NCI-H1930 (cell line): Measurements from ENCODE around the gene TBCE.
A peak's percentile ranks its signal among the peaks of the same experiment; 100 is the strongest.

Experiments used
- DNase-seq, 2 experiments: peaks; one replicate each; lab custom pipeline; 2025; lab: John Stamatoyannopoulos, UW

TBCE gene

DNA sequence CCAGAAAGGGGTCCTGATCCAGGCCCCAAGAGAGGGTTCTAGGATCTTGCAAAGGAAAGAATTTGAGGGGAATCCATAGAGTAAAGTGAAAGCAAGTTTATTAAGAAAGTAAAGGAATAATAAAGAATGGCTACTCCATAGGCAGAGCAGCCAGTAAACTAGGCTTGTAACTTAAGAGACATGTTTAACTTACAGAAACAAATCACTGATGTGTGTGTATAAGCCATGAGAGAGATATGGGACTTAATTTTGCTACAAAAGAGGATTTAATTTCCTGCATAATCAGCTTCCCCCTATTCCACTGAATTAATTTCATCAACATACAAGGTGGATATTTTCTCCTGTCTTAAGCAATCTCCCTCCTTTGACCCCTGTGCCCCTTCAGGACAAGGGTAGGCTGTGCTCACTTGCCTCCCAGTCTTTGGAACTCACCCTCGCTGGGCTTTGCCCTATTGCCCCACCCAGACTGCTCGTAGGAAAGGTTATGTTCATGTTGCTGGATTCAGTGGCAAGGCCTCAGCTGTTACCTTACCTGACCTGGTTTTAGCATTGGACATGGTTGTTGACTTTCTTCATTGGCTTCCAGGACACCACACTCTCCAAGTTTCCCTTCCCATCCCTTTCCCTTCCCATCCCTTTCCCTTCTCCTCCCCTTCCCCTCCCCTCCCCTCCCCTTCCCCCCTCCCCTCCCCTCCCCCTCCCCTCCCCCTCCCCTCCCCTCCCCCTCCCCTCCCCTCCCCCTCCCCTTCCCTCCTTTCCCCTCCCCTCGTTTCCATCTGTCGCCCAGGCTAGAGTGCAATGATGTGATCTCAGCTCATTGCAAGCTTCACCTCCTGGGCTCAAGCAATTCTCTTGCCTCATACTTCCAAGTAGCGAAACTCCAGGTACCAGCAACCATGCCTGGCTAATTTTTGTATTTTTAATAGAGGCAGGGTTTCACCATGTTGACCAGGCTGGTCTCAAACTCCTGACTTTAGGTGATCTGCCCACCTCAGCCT lies 44.6 kb downstream of the TBCE start:
- DNase-seq, result no peak

DNA sequence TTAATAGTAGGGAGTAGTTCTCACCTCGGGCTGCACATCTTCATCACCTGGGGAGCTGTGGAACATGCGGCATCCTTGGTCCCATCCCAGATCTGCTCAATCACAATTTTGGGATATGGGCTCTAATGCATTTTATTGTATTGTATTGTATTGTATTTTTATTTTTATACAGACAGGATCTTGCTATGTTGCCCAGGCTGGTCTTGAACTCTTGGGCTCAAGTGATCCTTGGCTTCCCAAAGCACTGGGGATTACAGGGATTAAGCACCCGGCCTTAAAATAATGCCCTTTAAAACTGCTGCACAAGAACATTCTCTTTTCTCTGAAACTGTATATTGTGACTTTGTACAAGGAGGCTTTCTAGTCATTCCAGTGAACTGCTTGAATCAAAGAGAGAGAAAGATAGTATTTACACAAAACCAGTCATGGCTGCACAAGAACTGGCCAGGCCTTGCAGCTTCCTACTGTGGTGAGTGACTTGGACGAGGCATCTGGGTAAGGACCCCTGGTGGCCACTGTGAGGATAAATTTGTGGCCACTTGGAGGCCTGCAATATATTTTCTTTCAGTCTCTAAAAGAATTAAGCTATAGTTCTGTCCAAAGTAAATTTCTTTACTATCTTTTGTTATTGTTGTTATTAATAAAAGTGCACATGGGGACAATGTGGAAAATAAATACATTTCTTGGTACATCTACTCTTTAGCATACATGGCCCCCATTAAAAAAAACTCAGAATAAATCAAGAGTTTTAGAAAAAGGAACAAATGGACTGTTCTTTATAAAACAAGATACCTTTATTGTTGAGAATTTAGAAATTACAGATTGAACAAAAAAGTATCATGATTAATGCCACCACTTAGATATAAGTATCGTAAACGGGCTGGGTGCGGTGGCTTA lies 48.0 kb downstream of the TBCE start:
- DNase-seq, result peak in 1 of 2 experiments; percentile 10

DNA sequence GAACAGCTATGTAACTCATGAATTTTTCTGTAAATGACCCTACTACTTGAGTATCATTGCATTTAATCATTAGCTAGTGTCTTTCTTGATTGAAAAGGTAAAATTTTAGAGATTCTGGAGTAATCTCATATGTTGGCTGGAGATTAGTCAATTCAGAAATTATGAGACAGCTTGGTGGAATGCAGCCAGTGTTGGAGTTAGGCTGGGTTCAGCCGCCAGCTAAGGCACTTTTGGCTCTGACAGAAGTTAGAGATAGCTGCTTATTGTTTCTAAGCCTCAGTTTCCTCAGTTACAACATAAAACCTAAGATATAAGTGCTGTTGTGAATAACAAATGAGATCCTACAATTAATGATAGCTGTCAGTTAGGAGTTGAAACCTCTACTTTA lies 49.4 kb downstream of the TBCE start:
- DNase-seq, result no peak

DNA sequence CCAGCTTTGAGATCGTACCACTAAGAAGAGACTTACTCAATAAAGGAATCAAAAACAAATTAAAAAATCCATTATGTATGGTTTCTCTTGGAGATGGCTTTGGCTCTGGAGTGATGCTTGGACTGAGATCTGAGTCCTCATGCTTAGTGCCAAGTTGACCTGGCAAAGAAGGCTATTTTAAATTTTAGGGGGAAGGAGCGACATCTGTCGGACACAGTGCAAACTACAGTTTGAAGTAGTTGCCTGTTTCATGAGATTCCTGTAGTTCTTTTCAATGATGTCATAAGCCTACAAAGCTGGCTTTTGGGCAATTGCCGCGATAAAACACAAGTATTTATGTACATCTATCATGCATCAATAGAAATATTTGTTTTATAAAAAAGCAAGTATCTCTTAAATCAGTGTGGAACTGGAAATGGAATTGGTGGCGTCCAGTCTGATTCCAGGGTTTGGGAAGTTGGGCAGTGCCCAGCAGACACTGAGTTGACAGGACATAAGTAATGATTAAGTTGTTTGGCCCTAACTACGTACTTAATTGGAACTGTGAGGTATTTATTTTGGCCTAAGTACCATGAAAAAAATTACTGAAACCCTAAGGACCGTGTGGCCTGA lies 50.0 kb downstream of the TBCE start:
- DNase-seq, result peak in 1 of 2 experiments; percentile 41

DNA sequence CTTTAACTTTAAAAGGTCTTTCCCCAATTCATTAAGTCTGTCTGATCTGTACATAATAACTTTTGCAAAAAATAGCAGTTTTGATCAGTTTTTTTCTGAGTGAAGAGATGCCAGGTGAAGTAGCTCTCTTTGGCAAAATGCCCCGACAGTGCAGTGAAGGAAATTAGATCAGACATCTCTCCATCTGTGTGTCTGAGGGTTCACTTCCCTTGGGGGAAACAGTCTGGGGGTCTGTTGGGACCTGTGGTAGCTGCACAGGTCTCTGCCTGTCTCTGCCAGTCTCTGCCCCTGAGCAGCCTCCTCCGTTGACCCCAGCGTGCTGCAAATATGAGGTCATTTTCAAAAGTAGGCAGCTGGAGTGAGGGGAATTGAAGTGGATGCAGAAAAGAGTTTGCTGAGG lies 54.5 kb downstream of the TBCE start:
- no peak for DNase-seq

DNA sequence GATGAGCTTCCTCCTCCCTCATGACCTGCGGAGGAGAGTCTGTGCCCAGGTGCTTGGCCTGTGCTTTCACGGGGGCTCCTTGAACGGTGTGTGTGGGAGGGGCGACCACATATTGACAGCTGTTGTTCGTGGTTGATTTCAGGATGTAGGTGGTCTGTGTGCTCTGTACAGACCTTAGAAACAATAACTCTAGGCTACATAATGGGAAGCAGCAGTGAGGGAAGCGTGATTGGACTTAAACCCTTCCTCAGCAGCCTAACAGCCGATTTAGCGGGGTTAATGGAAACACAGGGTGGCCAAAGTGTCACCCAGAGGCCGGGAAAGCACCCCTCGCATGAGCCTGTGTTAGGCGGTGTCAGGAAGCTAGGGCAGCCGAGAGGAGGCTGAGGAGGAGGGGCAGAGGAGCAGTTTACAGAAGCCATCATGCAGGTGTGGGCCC lies 56.0 kb downstream of the TBCE start:
- no peak for DNase-seq

DNA sequence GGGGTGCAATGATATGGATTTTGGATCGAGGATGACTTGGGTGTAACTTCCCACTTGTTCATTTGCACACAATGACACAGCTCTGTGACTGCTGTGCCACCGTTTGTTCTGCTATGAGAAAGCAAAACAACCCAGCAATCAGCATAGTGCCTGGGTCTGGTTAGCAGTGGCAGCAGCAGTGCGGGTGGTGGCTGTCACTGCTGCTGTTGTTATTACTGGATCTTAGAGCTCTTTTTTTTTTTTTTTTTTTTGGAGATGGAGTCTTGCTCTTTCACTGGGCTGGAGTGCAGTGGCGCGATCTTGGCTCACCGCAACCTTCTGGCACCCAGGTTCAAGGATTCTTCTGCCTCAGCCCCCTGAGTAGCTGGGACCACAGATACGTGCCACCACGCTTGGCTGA lies 56.9 kb downstream of the TBCE start:
- no peak for DNase-seq

DNA sequence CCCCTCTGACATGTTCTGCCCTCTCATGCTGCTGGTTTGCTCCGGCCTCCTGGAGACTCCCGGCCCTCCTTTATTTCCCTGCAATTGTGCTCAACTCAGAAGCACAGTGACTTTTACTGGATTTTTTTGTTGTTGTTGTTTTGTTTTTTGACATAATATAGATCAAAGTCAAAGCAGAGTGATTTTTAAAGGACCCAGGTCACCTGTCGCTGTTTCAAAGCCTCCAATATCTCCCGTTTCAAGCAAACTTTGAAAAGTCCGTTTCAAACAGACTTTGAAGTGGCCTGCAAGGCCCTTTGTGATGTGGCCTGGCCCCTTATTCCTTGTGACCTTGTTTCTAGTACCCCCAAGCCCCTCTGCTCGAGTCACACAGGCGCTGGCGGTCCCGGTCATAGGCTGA lies 58.1 kb downstream of the TBCE start:
- no peak for DNase-seq

DNA sequence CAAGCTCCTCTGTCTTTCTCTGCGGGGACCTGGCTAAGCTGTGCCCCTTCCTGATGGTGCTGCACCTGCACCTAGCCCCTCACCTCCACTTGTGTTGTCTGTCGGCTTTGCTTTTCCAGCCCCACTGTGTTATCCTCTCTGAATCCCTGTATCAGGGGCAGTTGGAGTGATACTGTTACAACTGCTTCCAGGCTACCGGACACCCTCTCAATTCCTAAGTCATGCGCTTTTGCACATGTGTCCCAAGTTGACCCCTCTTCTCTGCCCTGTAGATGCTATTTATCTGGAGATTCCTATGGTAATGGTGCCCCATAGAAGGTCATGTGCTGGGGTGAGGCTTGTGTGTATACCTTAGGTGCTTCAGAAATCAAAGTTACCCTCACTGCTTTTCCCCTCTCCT lies 58.9 kb downstream of the TBCE start:
- DNase-seq, result no peak

DNA sequence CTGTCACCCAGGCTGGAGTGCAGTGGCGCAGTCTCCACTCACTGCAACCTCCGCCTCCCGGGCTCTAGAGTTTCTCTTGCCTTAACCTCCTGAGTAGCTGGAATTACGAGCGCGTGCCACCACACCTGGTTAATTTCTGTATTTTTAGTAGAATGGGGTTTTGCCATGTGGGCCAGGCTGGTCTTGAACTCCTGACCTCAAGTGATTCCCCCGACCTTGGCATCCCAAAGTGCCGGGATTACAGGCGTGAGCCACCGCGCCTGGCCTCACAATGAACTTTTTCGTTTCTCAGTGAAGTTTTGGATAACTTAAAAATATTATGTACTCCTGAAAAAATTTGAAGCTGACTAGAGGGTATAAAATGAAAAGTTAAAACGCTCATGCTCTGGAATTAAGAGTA lies 59.5 kb downstream of the TBCE start:
- DNase-seq, result no peak

DNA sequence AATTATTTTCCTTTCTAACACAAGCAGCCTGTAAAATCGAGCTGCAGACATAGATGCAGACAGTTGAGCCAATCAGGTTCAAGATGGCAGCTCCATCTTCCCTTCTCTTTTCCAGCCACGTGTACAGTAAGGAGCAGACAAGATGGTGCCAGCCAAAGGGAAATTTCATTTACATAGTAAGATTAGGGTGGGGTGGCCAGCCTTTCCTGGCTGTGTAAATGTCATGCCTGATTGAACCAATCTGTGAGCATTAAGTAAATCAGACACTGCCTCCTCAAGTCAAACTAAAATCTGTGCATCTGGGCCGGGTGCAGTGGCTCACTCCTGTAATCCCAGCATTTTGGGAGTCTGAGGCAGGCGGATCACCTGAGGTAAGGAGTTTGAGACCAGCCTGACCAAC lies 60.2 kb downstream of the TBCE start:
- no peak for DNase-seq

DNA sequence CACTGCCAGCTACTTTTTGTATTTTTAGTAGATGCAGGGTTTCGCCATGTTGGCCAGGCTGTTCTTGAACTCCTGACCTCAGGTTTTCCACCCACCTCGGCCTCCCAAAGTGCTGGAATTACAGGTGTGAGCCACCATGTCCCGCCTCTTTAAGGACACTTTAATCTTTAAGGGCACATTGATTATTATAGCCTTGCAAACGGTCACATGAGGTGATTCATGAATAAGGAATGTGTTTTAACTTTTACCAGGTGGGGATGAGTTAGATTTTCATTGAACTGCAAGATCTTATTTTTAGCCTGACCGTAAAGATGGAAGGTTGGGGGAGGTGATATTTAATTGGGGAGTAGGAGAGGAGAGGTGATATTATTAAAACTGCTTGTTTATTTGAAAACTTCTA lies 61.9 kb downstream of the TBCE start:
- DNase-seq, result no peak

DNA sequence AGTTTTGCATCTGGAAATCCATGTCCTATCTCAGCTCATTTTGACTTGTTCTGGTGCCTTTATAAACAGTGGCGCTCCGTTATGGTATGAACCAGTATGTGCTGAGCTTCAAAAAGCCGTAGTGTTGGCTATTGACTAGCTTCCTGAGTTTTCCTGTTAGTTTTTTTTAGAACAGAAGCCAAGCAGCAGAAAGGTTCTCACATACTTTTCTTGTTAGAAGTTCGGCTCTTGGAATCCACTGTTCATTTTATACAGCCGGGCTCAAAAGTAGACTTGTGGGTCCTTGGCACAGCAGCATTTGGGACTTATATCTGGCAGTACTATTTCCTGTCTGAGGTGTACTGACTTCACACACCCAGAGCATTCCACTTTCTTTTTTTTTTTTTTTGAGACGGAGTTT lies 63.8 kb downstream of the TBCE start:
- DNase-seq, result no peak

DNA sequence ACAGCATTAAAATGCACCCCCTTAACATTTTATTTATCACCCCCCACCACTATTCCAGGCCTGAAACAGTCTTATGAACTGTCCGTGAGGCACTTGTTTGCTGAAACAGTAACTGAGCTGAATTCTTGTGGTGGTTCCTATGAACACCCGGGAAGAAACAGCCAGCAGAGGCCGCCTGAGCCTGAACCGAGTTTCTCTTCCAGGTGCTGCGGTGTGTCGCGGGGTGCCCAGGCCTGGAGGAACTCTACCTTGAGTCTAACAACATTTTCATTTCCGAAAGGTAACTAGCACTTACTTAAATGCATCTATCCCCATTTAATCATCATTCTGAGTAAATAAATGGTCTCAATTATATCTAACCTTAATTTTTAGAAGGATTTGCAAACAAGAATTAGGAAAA lies 66.8 kb downstream of the TBCE start:
- no peak for DNase-seq

DNA sequence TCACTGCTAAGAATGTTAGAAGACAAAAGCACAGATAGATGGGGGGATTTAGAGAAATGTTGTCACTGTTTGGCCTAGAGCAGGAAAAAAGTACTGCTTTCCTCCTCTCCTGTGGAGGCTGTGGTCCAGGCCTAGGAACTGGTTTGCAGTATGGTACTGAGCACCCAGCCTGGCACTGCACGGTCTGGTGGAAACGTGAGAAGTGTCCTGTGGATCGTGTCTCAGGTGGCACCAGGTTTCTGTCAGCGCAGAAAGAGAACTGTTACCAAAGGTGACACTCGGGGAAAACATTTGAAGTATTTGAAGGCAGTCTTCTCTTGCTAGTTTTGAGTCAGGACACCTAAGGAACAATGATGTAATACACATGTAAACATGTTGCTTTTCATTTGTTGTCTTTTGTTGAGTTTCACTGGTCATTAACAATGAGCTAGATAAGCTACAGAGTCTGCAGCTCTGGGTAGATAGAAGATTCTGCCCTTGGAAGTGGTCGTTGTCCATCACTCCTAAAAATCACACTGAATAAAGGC lies 74.0 kb downstream of the TBCE start:
- DNase-seq, result no peak

DNA sequence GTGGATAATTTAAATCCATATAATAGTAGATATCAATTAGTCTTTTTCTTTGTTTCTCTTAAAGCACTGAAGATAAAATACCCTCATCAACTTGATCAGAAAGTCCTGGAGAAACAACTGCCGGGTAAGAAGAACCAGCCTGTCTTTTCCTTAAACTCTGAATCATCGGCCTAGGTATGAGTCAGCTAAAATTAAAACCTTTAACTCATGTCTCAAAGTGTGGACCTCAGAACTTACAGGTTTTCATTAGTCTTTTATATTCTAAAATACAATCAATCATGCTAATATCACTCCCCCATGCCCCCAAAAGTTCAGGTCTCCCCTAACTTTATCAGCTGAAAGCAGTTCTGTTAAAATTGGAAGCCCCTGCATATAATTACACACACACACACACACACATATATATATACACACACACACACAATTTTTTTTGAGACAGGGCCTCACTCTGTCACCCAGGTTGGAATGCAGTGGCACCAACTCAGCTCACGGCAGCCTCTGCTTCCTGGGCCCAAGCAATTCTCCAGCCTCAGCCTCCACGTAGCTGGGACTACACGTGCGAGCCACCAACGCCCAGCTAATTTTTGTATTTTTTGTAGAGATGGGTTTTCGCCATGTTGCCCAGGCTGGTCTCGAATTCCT lies 75.7 kb downstream of the TBCE start:
- DNase-seq, result no peak

DNA sequence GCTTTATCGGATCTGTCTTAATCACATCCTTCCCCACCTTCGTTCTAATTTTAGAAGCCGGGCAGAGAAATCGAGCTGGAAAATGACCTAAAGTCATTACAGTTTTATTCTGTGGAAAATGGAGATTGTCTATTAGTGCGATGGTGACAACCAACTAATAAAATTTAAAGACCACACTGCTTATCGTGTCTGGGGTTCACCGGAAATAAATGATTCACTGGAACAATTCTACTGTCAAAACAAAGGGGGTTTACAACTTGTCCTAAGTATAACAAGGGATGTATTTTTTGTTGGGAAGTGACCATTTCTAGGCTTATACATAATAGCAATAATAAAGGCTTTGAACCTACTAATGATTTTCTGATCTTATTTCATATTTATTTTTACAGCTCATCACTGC lies 81.4 kb downstream of the TBCE start:
- no peak for DNase-seq

DNA sequence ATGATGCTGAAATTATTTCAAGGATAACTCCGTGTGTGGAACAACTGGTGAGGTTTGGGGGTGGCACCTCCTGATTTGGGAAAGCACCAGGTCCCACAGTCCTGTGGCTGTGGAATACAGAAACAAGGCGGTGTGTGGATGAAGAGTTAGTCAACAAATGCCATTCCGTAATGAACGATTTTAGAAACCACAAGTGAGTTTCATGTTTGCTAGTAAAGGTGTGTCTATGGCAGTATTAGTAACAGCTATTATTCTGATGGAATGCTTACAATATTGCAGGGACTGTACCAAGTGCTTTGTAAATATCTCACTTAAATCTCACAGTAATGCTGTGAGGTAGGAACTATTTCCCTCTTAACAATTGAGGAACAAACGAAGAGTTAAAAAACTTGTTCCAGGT lies 83.2 kb downstream of the TBCE start:
- DNase-seq, result no peak

DNA sequence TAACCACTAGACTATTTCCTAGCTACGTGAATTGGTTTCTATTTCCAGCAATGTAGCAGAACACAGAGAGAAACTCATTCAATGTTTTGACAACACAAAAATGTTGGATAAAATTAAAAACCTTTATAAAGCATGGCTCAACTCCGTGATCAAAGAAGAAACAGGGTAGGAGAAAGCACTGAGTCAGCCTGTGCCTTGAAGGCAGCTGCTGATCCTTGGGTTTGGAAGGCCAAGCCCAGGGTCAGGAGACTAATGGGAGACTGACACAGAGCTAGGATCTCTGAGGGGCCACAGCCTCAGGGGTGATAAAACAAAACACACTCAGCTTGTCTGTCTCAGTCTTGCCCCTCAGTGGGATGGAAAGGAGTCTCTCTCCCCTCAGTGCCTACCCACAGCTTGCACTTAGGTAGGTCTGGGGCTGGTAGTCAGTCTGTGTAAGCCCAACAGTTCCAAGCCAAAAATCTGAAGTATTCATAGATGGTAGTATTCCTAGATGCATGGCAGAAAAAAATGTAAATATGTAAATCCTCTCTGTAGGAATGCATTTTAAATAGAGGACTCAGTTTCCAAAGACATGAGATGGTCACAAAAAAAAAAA lies 83.8 kb downstream of the TBCE start:
- no peak for DNase-seq

DNA sequence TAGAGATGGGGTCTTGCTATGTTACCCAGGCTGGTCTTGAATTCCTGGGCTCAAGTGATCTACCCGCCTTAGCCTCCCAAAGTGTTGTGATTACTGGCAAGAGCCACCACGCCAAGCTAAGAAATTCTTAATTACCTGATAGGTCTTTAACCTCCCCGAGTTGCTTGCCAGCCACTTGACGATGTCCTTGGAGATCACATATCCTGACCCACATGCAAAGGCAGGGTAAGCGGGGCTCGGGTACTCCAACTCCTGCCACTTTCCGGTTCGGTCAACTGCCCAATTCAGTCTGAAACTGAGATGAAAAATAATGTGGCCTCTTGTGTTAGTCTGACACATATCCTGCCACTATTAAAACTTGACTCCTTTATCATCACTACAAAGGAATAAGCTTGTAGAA lies 86.8 kb downstream of the TBCE start:
- DNase-seq, result no peak

DNA sequence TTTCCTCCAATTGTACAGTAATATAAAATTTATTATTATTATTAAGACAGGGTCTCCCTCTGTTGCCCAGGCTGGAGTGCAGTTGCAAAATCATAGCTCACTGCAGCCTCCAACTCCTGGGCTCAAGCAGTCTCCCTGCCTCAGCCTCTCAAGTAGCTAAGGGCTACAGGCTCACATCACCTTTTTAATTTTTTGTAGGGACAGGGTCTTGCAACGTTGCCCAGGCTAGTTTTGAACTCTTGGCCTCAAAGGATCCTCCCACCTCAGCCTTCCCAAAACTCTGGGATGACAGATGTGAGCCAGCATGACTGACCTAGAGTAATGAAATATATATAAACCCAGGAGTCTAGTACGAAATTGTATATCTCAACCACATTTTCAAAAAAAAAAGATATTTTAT lies 87.9 kb downstream of the TBCE start:
- no peak for DNase-seq
